Measurements from ENCODE around the gene PLA2G4A. TPM values are rescaled to one million over a fixed set of nuclear protein-coding genes. Genes with fewer than 3 reads are reported as not detected.

PLA2G4A gene
- polyA plus RNA-seq, 1 donor from 2014 or later: not detected

GRCh38 chr1:186974774-186975181, 146.0 kb downstream of the PLA2G4A start:
- H3K9me2 ChIP-seq (ENCODE audit: insufficient read depth, low read length): no peaks in the 10 kb centered on the region
- H3K4me2 ChIP-seq (ENCODE audit: low read length): no peak overlapping the region
- no peaks in the 10 kb centered on the region for H3F3A ChIP-seq (ENCODE audit: insufficient read depth, low read length, poor library complexity, severe bottlenecking)
- H3K36me3 ChIP-seq (ENCODE audit: insufficient read depth, low read length): no peaks in the 10 kb centered on the region
- no peaks in the 10 kb centered on the region for H4K20me1 ChIP-seq (ENCODE audit: insufficient read depth)
- no peak overlapping the region for H2AFZ ChIP-seq (ENCODE audit: low read depth, low read length)
- H3K27me3 ChIP-seq (ENCODE audit: insufficient read depth, low read depth, low read length): no peaks in the 10 kb centered on the region
- no peaks in the 10 kb centered on the region for H3K79me2 ChIP-seq (replicated peaks; ENCODE audit: insufficient read depth, low read length)
- TF ChIP-seq POLR2AphosphoS5 (IDR thresholded peaks at IDR 0.05): no peak
- TF ChIP-seq EP300 (conservative IDR thresholded peaks at IDR 0.05; ENCODE audit: poor library complexity, severe bottlenecking): no peak
- no peak for TF ChIP-seq SMC3 (conservative IDR thresholded peaks at IDR 0.05; ENCODE audit: poor library complexity)
- TF ChIP-seq, protein P1, sequence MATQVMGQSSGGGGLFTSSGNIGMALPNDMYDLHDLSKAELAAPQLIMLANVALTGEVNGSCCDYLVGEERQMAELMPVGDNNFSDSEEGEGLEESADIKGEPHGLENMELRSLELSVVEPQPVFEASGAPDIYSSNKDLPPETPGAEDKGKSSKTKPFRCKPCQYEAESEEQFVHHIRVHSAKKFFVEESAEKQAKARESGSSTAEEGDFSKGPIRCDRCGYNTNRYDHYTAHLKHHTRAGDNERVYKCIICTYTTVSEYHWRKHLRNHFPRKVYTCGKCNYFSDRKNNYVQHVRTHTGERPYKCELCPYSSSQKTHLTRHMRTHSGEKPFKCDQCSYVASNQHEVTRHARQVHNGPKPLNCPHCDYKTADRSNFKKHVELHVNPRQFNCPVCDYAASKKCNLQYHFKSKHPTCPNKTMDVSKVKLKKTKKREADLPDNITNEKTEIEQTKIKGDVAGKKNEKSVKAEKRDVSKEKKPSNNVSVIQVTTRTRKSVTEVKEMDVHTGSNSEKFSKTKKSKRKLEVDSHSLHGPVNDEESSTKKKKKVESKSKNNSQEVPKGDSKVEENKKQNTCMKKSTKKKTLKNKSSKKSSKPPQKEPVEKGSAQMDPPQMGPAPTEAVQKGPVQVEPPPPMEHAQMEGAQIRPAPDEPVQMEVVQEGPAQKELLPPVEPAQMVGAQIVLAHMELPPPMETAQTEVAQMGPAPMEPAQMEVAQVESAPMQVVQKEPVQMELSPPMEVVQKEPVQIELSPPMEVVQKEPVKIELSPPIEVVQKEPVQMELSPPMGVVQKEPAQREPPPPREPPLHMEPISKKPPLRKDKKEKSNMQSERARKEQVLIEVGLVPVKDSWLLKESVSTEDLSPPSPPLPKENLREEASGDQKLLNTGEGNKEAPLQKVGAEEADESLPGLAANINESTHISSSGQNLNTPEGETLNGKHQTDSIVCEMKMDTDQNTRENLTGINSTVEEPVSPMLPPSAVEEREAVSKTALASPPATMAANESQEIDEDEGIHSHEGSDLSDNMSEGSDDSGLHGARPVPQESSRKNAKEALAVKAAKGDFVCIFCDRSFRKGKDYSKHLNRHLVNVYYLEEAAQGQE (IDR thresholded peaks at IDR 0.05; ENCODE audit: borderline replicate concordance): no peak
- no peak for TF ChIP-seq TAF1 (IDR thresholded peaks at IDR 0.05; ENCODE audit: low read depth)
- TF ChIP-seq, protein P2, sequence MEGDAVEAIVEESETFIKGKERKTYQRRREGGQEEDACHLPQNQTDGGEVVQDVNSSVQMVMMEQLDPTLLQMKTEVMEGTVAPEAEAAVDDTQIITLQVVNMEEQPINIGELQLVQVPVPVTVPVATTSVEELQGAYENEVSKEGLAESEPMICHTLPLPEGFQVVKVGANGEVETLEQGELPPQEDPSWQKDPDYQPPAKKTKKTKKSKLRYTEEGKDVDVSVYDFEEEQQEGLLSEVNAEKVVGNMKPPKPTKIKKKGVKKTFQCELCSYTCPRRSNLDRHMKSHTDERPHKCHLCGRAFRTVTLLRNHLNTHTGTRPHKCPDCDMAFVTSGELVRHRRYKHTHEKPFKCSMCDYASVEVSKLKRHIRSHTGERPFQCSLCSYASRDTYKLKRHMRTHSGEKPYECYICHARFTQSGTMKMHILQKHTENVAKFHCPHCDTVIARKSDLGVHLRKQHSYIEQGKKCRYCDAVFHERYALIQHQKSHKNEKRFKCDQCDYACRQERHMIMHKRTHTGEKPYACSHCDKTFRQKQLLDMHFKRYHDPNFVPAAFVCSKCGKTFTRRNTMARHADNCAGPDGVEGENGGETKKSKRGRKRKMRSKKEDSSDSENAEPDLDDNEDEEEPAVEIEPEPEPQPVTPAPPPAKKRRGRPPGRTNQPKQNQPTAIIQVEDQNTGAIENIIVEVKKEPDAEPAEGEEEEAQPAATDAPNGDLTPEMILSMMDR (IDR thresholded peaks at IDR 0.05; ENCODE audit: poor library complexity, severe bottlenecking): no peak
- TF ChIP-seq EZH2 (IDR thresholded peaks at IDR 0.05; ENCODE audit: borderline replicate concordance, insufficient read depth, low read length, poor library complexity, severe bottlenecking): no peak
- no peak for TF ChIP-seq MXI1 (conservative IDR thresholded peaks at IDR 0.05; ENCODE audit: poor library complexity, severe bottlenecking)
- TF ChIP-seq RAD21 (conservative IDR thresholded peaks at IDR 0.05): no peak
- H3K9me3 ChIP-seq (ENCODE audit: low read length): no peaks in the 10 kb centered on the region
- no peak overlapping the region for H3K9ac ChIP-seq (ENCODE audit: low read length)
- no peak overlapping the region for H3K27ac ChIP-seq (ENCODE audit: low read length)
- no peak overlapping the region for H3K4me3 ChIP-seq (ENCODE audit: low read length)

DNA sequence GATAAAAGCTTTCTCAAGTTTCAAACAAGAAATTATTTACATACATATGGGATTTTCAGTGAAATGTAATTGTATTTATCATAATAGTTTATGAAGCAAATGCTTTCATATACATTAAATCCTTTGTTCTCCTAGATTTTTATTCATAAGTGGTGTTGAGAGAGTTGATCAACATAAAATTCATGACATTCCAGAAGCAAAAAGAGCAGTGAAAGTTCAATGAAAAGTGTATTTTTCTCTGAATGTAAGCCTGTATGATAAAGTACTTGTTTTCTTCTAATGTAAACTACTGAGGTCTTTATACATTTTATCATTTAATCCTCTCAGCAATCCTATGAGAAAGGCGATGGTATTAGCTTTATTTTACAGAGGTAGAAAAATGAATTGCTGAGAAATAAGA, 146.5 kb downstream of the PLA2G4A start:
- Histone ChIP-seq H3K9ac (ENCODE audit: low read length) (no peak overlapping the region), H3K4me2 (ENCODE audit: low read length) (no peak overlapping the region), H2AFZ (ENCODE audit: low read depth, low read length) (no peak overlapping the region)

More for the DNA sequence above, 146.5 kb downstream of the PLA2G4A start:
- no peaks in the 10 kb centered on the region for H3K9me3 ChIP-seq (ENCODE audit: low read length)
- no peaks in the 10 kb centered on the region for H3K9me2 ChIP-seq (ENCODE audit: insufficient read depth, low read length)
- H4K20me1 ChIP-seq (ENCODE audit: insufficient read depth): no peaks in the 10 kb centered on the region
- H3K27ac ChIP-seq (ENCODE audit: low read length): no peak overlapping the region
- no peaks in the 10 kb centered on the region for H3F3A ChIP-seq (ENCODE audit: insufficient read depth, low read length, poor library complexity, severe bottlenecking)
- no peaks in the 10 kb centered on the region for H3K27me3 ChIP-seq (ENCODE audit: insufficient read depth, low read depth, low read length)
- H3K36me3 ChIP-seq (ENCODE audit: insufficient read depth, low read length): no peaks in the 10 kb centered on the region
- no peaks in the 10 kb centered on the region for H3K79me2 ChIP-seq (replicated peaks; ENCODE audit: insufficient read depth, low read length)
- no peak overlapping the region for H3K4me3 ChIP-seq (ENCODE audit: low read length)
- TF ChIP-seq, protein P2 (IDR thresholded peaks at IDR 0.05; ENCODE audit: poor library complexity, severe bottlenecking): no peak
- TF ChIP-seq EP300 (conservative IDR thresholded peaks at IDR 0.05; ENCODE audit: poor library complexity, severe bottlenecking) (no peak), POLR2AphosphoS5 (IDR thresholded peaks at IDR 0.05) (no peak), SMC3 (conservative IDR thresholded peaks at IDR 0.05; ENCODE audit: poor library complexity) (no peak), RAD21 (conservative IDR thresholded peaks at IDR 0.05) (no peak), EZH2 (IDR thresholded peaks at IDR 0.05; ENCODE audit: borderline replicate concordance, insufficient read depth, low read length, poor library complexity, severe bottlenecking) (no peak), TAF1 (IDR thresholded peaks at IDR 0.05; ENCODE audit: low read depth) (no peak), MXI1 (conservative IDR thresholded peaks at IDR 0.05; ENCODE audit: poor library complexity, severe bottlenecking) (no peak)
- TF ChIP-seq, protein P1 (IDR thresholded peaks at IDR 0.05; ENCODE audit: borderline replicate concordance): no peak

All from neural cell (in vitro differentiated cells).